Astrocyte of the spinal cord (primary cell): ENCODE measurements around the gene TMEM179.
"Not testable (repeated sequence)": the region's sequence is repeated elsewhere in the genome, so short reads cannot be mapped to it uniquely, and the experiment has no call there.

Experiments
- DNase-seq: peaks from one replicate; pipeline ENCODE4 v3.0.0; 2011; ENCODE audit warnings: low read depth, low spot score
- H3K4me3 ChIP-seq: 2 replicates; pipeline ENCODE4 v1.5.1; 2011; ENCODE audit warnings: low read depth, mild to moderate bottlenecking, low read length, moderate library complexity
- CTCF ChIP-seq: IDR thresholded peaks from 2 replicates; pipeline ENCODE4 v1.5.1; 2012; ENCODE audit warnings: low read depth, mild to moderate bottlenecking, low read length, inconsistent platforms
- in situ Hi-C: cut with HindIII; loops from 2 replicates; pipeline ENCODE4 v1.10.0; 2017; ENCODE audit warnings: low sequenced_read_pairs

TMEM179 gene

DNA sequence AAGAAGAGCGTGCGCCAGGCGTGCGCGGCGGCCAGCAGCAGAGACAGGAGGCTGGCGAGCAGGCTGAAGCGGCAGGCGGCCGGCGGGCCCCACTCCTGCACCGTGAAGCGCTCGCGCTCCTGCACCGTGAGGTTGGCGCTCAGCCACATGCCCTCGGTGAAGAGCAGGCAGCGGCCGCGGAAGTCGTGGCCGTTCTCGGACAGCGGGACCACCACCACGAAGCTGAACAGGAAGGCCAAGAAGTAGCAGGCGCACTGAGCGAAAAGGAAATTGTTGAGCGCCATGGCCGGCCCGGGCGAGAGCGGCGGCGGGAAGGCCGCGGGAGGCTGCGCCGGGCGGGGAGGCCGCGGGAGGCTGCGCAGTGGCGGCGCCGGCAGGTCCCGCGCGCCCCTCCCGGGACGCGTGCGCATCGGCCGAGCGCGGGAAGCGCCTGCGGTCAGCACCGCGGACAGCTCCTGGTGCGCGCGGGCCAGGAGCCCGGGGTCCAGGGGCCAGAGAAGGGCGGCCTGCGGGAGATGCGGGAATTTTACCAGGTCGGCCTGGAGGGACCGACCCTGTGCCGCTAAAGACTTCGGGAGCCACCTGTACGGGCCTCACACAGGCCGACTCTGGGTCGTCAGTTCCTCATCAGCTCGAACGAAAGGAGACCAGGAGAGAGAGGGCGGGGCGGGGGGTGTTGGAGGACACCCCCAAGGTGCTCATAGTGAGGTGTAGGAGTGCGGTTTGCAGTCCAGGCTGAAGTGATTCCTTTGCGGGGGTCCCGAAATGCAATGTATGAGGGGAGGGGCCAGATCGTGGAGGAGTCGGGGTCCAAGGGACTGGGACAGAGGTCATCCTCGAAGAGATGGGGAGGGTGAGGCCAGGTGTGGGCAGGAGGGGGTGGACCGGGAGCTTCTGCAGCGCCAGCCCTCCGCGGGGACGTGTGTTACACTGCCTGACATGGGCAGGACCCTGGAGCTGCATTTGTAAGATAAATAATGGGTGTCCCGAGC is at the start of gene TMEM179:
TSS of gene TMEM179 (minus strand) at position 315 of the 992 bp plus-strand sequence. CDS start at position 284, 31 bp downstream.
- in situ Hi-C loops: no loop called here
- no peak within 1 kb of the TSS for H3K4me3 ChIP-seq
- DNase-seq: no peak
- TF ChIP-seq CTCF: no peak

DNA sequence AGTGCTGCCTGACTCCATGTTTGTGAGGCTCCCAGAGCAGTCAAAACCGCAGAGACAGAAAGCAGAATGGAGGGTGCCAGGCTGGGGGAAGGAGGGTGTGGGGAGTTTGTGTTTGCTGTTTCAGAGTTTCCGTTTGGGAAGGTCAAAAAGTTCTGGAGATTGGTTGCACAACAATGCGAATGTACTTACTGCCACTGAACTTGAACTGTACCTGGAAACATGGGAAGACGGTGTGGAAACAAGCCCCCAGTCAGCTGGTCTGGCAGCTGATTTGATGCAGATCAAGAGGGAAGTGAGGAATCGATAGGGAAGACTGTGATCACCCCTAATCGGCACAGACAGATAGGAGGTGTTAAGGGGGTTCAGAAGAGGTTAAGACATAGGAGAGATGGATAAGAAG is 49.5 kb upstream of the TMEM179 start:
- in situ Hi-C loops: no loop called here
- TF ChIP-seq CTCF: no peak
- H3K4me3 ChIP-seq: no peak overlapping the region
- no peak for DNase-seq

DNA sequence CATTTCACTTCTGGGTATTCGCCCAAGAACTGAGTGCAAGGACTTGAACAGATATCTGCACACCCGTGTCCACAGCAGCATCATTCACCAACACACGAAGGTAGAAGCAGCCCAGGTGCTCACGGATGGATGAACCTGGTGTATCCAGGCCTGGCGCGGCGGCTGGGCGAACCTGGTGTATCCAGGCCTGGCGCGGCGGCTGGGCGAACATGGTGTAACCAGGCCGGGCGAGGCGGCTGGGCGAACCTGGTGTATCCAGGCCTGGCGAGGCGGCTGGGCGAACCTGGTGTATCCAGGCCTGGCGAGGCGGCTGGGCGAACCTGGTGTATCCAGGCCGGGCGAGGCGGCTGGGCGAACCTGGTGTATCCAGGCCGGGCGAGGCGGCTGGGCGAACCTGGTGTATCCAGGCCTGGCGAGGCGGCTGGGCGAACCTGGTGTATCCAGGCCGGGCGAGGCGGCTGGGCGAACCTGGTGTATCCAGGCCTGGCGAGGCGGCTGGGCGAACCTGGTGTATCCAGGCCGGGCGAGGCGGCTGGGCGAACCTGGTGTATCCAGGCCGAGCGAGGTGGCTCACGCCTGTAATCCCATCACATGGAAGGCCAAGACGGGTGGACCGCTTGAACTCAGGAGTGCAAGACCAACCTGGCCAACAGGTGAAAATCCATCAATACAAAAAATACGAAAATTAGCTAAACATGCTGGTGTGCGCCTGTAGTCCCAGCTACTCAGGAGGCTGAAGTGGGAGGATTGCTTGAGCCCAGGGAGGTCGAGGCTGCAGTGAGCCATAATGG is 48.8 kb upstream of the TMEM179 start:
- H3K4me3 ChIP-seq, in situ Hi-C loops, DNase-seq: not testable (repeated sequence)

DNA sequence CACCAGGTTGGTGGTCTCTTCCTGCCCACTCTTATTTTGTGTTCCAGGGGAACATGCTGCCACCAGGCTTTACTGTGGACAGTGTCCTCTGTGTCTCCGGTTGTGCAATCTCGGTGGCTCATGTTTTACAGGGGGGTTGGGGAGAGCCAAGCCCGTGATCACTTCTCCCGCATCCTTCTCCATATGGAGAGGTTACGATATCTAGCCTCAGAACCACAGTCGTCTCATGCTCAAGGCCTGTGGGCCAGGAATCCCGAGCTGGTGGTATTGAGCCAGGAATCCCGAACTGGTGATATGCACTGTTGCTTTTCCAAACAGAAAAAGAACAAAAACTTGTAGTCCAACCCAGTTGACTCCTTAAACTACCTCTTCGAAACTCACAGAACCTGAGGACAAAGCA is 47.8 kb upstream of the TMEM179 start:
- TF ChIP-seq CTCF: no peak
- in situ Hi-C loops: no loop called here
- DNase-seq: no peak
- no peak overlapping the region for H3K4me3 ChIP-seq

- no peak for DNase-seq
- no peak overlapping the region for H3K4me3 ChIP-seq
- TF ChIP-seq CTCF: no peak
- in situ Hi-C loops: no loop called here
These were observed 47.3 kb upstream of the TMEM179 start for GRCh38 chr14:104651876-104652260.

GRCh38 chr14:104650981-104651875 is 46.7 kb upstream of the TMEM179 start:
- TF ChIP-seq CTCF: no peak
- no peak overlapping the region for H3K4me3 ChIP-seq
- in situ Hi-C loops: no loop called here
- DNase-seq: no peak
